ENCODE data around the gene CDC25C. TPM values are rescaled to one million over a fixed set of nuclear protein-coding genes. Genes with fewer than 3 reads are reported as not detected.

Gene CDC25C
- total RNA-seq, 4 donors from 2014 or later: 0.32 to 2.8 (median 0.68) TPM; not detected in 1

DNA sequence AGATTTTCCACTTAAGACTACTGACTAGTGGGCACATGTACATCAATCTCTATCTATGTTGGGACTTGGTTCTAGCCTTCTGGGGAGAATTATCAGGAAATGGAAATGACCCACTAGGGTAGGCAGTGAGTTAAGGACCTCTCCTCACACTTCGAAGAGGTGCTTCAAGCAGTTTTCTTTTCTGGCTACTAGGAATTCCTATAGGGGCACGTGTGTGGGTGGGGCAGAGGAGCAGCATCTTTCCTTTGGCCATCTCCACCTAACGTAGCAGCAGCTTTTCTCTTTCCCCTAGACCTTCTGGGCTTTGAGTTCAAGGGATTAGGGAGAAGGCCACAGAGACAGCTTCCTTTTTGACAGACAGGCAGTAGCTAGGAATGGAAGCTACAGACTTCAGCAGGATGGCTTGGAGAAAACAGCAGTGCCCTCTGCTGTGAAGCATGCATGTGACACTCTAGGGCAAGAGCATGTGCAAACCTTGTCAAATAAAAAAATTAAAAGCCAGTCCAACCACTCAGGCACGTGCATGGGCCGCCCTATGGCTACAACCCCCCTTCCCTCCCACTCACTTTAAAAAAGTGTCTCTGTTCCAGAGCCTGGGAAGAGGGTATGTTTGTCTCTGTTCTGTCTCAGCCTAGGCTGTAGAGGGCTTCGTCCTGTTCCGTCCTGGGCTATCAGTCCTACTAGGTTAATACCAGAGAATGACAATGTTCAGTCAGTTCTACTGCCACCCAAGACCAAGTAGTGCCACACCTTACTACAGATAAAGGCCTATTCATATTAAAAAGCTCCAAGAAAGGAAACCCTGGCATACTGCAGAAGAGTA lies 48.5 kb downstream of the CDC25C start:
- peak; percentile 16 for DNase-seq
- in situ Hi-C loops (cut with MboI; ENCODE audit: low pct_ligation_motif_present in 1 of 4, low pct_unique_long_range_greater_than_20kb in 1 of 4, low sequenced_read_pairs in 3 of 4): no loop called here
- Histone ChIP-seq H3K4me3 (no peak overlapping the region), H3K36me3 (no peaks in the 10 kb centered on the region), H3K4me1 (no peaks in the 10 kb centered on the region), H3K27me3 (no peaks in the 10 kb centered on the region), H3K27ac (no peak overlapping the region), H3K9me3 (no peaks in the 10 kb centered on the region)
- intact Hi-C loops (cut with DNase I; ENCODE audit: low total_unique reads): no loop called here
- TF ChIP-seq, protein P1, sequence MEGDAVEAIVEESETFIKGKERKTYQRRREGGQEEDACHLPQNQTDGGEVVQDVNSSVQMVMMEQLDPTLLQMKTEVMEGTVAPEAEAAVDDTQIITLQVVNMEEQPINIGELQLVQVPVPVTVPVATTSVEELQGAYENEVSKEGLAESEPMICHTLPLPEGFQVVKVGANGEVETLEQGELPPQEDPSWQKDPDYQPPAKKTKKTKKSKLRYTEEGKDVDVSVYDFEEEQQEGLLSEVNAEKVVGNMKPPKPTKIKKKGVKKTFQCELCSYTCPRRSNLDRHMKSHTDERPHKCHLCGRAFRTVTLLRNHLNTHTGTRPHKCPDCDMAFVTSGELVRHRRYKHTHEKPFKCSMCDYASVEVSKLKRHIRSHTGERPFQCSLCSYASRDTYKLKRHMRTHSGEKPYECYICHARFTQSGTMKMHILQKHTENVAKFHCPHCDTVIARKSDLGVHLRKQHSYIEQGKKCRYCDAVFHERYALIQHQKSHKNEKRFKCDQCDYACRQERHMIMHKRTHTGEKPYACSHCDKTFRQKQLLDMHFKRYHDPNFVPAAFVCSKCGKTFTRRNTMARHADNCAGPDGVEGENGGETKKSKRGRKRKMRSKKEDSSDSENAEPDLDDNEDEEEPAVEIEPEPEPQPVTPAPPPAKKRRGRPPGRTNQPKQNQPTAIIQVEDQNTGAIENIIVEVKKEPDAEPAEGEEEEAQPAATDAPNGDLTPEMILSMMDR (IDR thresholded peaks at IDR 0.05): peak in 4 of 5 experiments; percentile 26 to 29 (median 28)
- no peak for TF ChIP-seq POLR2A (IDR thresholded peaks at IDR 0.05)
- no peak for TF ChIP-seq EP300 (IDR thresholded peaks at IDR 0.05; ENCODE audit: low read depth)
- TF ChIP-seq POLR2AphosphoS5 (IDR thresholded peaks at IDR 0.05): no peak
- WGBS, 2 donors (ENCODE audit: low coverage in 1 of 2): 64 to 90% methylated on average over 4 to 7 of the region's 7 CpGs

DNA sequence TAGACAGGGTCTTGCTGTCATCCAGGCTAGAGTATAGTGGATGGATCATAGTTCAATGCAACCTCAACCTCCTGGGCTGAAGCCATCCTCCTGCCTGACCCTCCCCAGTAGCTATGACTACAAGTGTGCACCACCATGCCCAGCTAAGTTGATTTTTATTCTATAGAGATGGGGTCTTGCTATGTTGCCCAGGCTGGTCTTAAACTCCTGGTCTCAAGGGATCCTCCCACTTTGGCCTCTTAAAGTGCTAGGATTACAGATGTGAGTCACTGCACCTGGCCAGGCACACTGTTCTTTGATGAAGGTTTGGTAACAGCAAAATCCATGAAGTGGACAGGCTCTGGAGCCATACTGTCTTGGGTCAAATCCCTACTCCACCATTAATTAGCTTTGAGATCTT lies 50.7 kb downstream of the CDC25C start:
- H3K27me3 ChIP-seq: no peaks in the 10 kb centered on the region
- intact Hi-C loops (cut with DNase I; ENCODE audit: low total_unique reads) (no loop called here), in situ Hi-C loops (cut with MboI; ENCODE audit: low pct_ligation_motif_present in 1 of 4, low pct_unique_long_range_greater_than_20kb in 1 of 4, low sequenced_read_pairs in 3 of 4) (no loop called here)
- H3K36me3 ChIP-seq: no peaks in the 10 kb centered on the region
- H3K27ac ChIP-seq: no peak overlapping the region
- H3K4me1 ChIP-seq: no peaks in the 10 kb centered on the region
- H3K4me3 ChIP-seq: no peak overlapping the region
- TF ChIP-seq POLR2AphosphoS5 (IDR thresholded peaks at IDR 0.05): no peak
- TF ChIP-seq, protein P1 (IDR thresholded peaks at IDR 0.05): no peak
- TF ChIP-seq EP300 (IDR thresholded peaks at IDR 0.05; ENCODE audit: low read depth): no peak
- TF ChIP-seq POLR2A (IDR thresholded peaks at IDR 0.05): no peak
- no peaks in the 10 kb centered on the region for H3K9me3 ChIP-seq
- DNase-seq: no peak

DNA sequence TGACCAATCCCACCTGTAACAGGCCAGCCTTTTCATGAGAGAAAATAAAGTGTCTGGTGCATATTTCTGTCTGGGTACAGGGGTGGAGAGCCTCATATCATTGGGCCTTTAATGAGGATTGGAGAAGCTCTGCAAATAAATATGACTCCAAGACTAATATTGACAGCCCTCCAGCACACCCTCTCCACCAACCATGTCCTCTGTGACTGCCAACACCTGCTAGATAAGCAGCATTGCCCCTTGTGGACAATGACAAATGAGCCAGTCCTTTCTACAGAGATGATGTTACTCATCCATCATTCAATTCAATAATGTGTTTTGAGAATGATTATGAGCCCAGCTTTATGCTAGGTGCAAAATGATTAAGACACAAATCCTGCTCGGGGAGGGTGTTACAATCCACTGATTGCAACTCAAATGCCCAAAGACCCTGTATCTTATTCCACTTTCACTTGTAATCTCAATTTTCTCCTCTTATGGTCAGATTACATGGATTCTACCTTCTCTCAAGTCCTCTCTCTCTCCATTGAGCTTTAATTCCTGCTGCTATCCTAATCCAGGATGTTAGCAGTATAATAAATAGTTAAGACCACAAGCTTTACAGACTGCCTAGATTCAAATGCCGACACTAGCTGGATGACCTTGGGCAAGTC lies 55.1 kb downstream of the CDC25C start:
- intact Hi-C loops (cut with DNase I; ENCODE audit: low total_unique reads) (no loop called here), in situ Hi-C loops (cut with MboI; ENCODE audit: low pct_ligation_motif_present in 1 of 4, low pct_unique_long_range_greater_than_20kb in 1 of 4, low sequenced_read_pairs in 3 of 4) (no loop called here)
- H3K27me3 ChIP-seq: peaks cover 25% of the 10 kb centered on the region
- peaks cover 0 to 8% (median 6%) of the 10 kb centered on the region in 4 donors for H3K4me1 ChIP-seq
- DNase-seq: no peak
- H3K27ac ChIP-seq: no peak overlapping the region
- no peak overlapping the region for H3K4me3 ChIP-seq
- no peaks in the 10 kb centered on the region for H3K36me3 ChIP-seq
- TF ChIP-seq, protein P1 (IDR thresholded peaks at IDR 0.05): no peak
- TF ChIP-seq EP300 (IDR thresholded peaks at IDR 0.05; ENCODE audit: low read depth) (no peak), POLR2AphosphoS5 (IDR thresholded peaks at IDR 0.05) (no peak), POLR2A (IDR thresholded peaks at IDR 0.05) (no peak)
- WGBS, 2 donors (ENCODE audit: low coverage in 1 of 2): 89 to 100% methylated on average over 1 to 2 of the region's 2 CpGs
- H3K9me3 ChIP-seq: no peaks in the 10 kb centered on the region

DNA sequence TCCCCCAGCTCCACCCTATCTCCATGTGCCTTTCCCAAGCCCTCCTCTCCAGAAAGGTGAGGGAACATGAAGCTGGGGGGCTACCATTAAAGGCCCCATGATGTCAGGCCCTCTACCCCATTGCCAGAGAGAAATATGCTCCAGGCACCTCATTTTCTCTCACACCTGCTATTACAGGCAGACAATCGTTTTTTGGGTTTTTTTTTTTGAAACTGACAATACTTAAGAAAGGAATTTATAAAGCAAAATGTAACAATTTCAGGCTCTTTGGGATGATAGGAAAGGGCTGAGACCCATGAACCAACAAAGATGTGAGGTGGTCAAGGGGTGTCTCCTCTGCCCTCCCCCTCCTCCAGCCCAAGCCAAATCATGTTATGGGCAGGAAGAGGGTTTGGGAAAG lies 55.7 kb downstream of the CDC25C start:
- Histone ChIP-seq H3K36me3 (no peaks in the 10 kb centered on the region), H3K4me1 (peaks cover 0 to 8% (median 6%) of the 10 kb centered on the region in 4 donors), H3K9me3 (no peaks in the 10 kb centered on the region), H3K4me3 (no peak overlapping the region), H3K27me3 (peaks cover 25% of the 10 kb centered on the region), H3K27ac (no peak overlapping the region)
- in situ Hi-C loops (cut with MboI; ENCODE audit: low pct_ligation_motif_present in 1 of 4, low pct_unique_long_range_greater_than_20kb in 1 of 4, low sequenced_read_pairs in 3 of 4) (no loop called here), intact Hi-C loops (cut with DNase I; ENCODE audit: low total_unique reads) (no loop called here)
- no peak for TF ChIP-seq POLR2A (IDR thresholded peaks at IDR 0.05)
- TF ChIP-seq EP300 (IDR thresholded peaks at IDR 0.05; ENCODE audit: low read depth): no peak
- TF ChIP-seq, protein P1 (IDR thresholded peaks at IDR 0.05): no peak
- TF ChIP-seq POLR2AphosphoS5 (IDR thresholded peaks at IDR 0.05): no peak
- 45% methylated on average over 1 of the region's 1 CpG; no CpG with 5 or more reads in 1 of the 2 donors for whole genome bisulfite sequencing, 2 donors (ENCODE audit: low coverage in 1 of 2)
- DNase-seq: no peak

All from transverse colon (tissue), 4 donors.